ENCODE data around the gene TTPAL.

- TF ChIP-seq, protein P1, sequence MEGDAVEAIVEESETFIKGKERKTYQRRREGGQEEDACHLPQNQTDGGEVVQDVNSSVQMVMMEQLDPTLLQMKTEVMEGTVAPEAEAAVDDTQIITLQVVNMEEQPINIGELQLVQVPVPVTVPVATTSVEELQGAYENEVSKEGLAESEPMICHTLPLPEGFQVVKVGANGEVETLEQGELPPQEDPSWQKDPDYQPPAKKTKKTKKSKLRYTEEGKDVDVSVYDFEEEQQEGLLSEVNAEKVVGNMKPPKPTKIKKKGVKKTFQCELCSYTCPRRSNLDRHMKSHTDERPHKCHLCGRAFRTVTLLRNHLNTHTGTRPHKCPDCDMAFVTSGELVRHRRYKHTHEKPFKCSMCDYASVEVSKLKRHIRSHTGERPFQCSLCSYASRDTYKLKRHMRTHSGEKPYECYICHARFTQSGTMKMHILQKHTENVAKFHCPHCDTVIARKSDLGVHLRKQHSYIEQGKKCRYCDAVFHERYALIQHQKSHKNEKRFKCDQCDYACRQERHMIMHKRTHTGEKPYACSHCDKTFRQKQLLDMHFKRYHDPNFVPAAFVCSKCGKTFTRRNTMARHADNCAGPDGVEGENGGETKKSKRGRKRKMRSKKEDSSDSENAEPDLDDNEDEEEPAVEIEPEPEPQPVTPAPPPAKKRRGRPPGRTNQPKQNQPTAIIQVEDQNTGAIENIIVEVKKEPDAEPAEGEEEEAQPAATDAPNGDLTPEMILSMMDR (IDR thresholded peaks at IDR 0.05), result no peak
- no peak for TF ChIP-seq POLR2A (IDR thresholded peaks at IDR 0.05)
These were observed 65.2 kb downstream of the TTPAL start for GRCh38 chr20:44540834-44541233.
